Keratinocyte (primary cell): ENCODE measurements around the gene DACH1. TPM values are rescaled to one million over a fixed set of nuclear protein-coding genes. Genes with fewer than 3 reads are reported as not detected.

Experiments used
- DNase-seq: peaks from one replicate; pipeline ENCODE4 v3.0.0-alpha.2; 2011; ENCODE audit warnings: low read depth, missing footprints, low spot score
- FAIRE-seq: peaks from 2 replicates; lab custom pipeline; 2011; peaks lifted over from hg19 to GRCh38; lab: Jason Lieb, UNC
- H2AFZ ChIP-seq: 2 replicates; pipeline ENCODE4 v1.6.0; 2012; ENCODE audit warnings: low read length, control low read depth, inconsistent platforms; ENCODE audit not compliant: control insufficient read depth
- H3K27ac ChIP-seq: 2 replicates; pipeline ENCODE4 v1.5.1; 2011; ENCODE audit warnings: low read length; ENCODE audit not compliant: control insufficient read depth, insufficient read depth
- H3K27me3 ChIP-seq: 3 replicates; pipeline ENCODE4 v1.6.0; 2011; ENCODE audit warnings: low read length; ENCODE audit not compliant: control insufficient read depth, insufficient read depth; ENCODE audit errors: extremely low read depth
- H3K36me3 ChIP-seq, 2 experiments: 2 replicates in 1 of 2; 3 replicates in 1 of 2; pipeline ENCODE4 v1.5.1; 2011; ENCODE audit warnings: low read length in 2 of 2, mild to moderate bottlenecking in 1 of 2; ENCODE audit not compliant: control insufficient read depth in 2 of 2, insufficient read depth in 2 of 2; ENCODE audit errors: extremely low read depth in 1 of 2
- H3K4me1 ChIP-seq: 3 replicates; pipeline ENCODE4 v1.5.1; 2011; ENCODE audit warnings: low read length; ENCODE audit not compliant: control insufficient read depth, insufficient read depth; ENCODE audit errors: extremely low read depth
- H3K4me2 ChIP-seq: 3 replicates; pipeline ENCODE4 v1.6.0; 2011; ENCODE audit warnings: low read depth, low read length; ENCODE audit not compliant: control insufficient read depth, insufficient read depth; ENCODE audit errors: extremely low read depth
- H3K4me3 ChIP-seq, 3 experiments: fragments of 200-600 bp in 1 of 3; sonication (generic) in 1 of 3; 2 replicates in 2 of 3; 3 replicates in 1 of 3; pipeline ENCODE4 v1.5.1; 2011 to 2016; ENCODE audit warnings: low read length in 3 of 3, mild to moderate bottlenecking in 3 of 3, control low read depth in 2 of 3, inconsistent platforms in 1 of 3, low read depth in 1 of 3, mixed read lengths in 1 of 3, mixed run types in 1 of 3, moderate library complexity in 1 of 3; ENCODE audit not compliant: control insufficient read depth in 2 of 3, insufficient read depth in 2 of 3; ENCODE audit errors: extremely low read depth in 1 of 3
- H3K79me2 ChIP-seq: 2 replicates; pipeline ENCODE4 v1.6.0; 2012; ENCODE audit warnings: low read length; ENCODE audit not compliant: control insufficient read depth, insufficient read depth
- H3K9ac ChIP-seq: 3 replicates; pipeline ENCODE4 v1.6.0; 2011; ENCODE audit warnings: low read length; ENCODE audit not compliant: control insufficient read depth, insufficient read depth; ENCODE audit errors: extremely low read depth
- H3K9me1 ChIP-seq: 3 replicates; pipeline ENCODE4 v1.6.0; 2011; ENCODE audit warnings: low read length; ENCODE audit not compliant: control insufficient read depth, insufficient read depth; ENCODE audit errors: extremely low read depth
- H3K9me3 ChIP-seq: 2 replicates; pipeline ENCODE4 v1.5.1; 2012; ENCODE audit warnings: low read depth, low read length; ENCODE audit not compliant: control insufficient read depth
- H4K20me1 ChIP-seq: 3 replicates; pipeline ENCODE4 v1.6.0; 2011; ENCODE audit warnings: low read length; ENCODE audit not compliant: control insufficient read depth, insufficient read depth; ENCODE audit errors: extremely low read depth
- CTCF ChIP-seq, 3 experiments: IDR thresholded peaks in 1 of 3; conservative IDR thresholded peaks in 1 of 3; optimal IDR thresholded peaks in 1 of 3; 2 replicates in 2 of 3; 3 replicates in 1 of 3; pipeline versions ENCODE3 to v1.5.1; 2011; ENCODE audit warnings: low read length in 3 of 3, mild to moderate bottlenecking in 3 of 3, moderate library complexity in 2 of 3, control low read depth in 1 of 3, inconsistent platforms in 1 of 3; ENCODE audit not compliant: insufficient read depth in 2 of 3; ENCODE audit errors: extremely low read depth in 1 of 3
- EZH2 ChIP-seq: IDR thresholded peaks from one replicate; pipeline ENCODE4 v1.6.1; 2012; ENCODE audit warnings: inconsistent platforms, mild to moderate bottlenecking, low read length, moderate library complexity
- dilution Hi-C: fragments of 300-500 bp; cut with MboI; formaldehyde crosslinking; loops from one replicate; pipeline ENCODE4 v1.7.0; 2020; ENCODE audit warnings: low sequenced_read_pairs; ENCODE audit not compliant: extremely low pct_ligation_motif_present
- polyA plus RNA-seq, 5 experiments: library from polyadenylated mRNA; depleted of rRNA in 3 of 5; stranded (reverse) in 3 of 5; stranded (forward) in 1 of 5; unstranded in 1 of 5; fragments of >200 nt; gene quantifications; 1 replicate in 1 of 5; 2 replicates in 3 of 5; 3 replicates in 1 of 5; pipeline versions ENCODE4 v1.2.1 to v1.2.3, GENCODE V29; 2011 to 2012; ENCODE audit warnings: missing spikeins in 2 of 5, low read depth in 1 of 5, low replicate concordance in 1 of 5

The DACH1 gene
- polyA plus RNA-seq, 1 donor (not counting 4 experiments of a cell fraction or from before 2014, with no cell fraction given), result not detected

GRCh38 chr13:71632206-71632605 lies 234.8 kb downstream of the DACH1 start:
- Histone ChIP-seq H4K20me1 (no peaks in the 10 kb centered on the region), H3K4me1 (no peaks in the 10 kb centered on the region), H3K27ac (no peak overlapping the region), H3K9me3 (no peaks in the 10 kb centered on the region), H3K36me3 (no peaks in the 10 kb centered on the region), H3K4me2 (no peak overlapping the region), H3K9ac (no peak overlapping the region), H3K27me3 (no peaks in the 10 kb centered on the region), H3K79me2 (no peaks in the 10 kb centered on the region), H3K9me1 (no peaks in the 10 kb centered on the region), H2AFZ (no peak overlapping the region), H3K4me3 (no peak overlapping the region)
- dilution Hi-C loops, result no loop called here
- FAIRE-seq (no peak), DNase-seq (no peak)
- TF ChIP-seq CTCF (optimal IDR thresholded peaks at IDR 0.05 in 1 of 3, IDR thresholded peaks at IDR 0.05 in 1 of 3, conservative IDR thresholded peaks at IDR 0.05 in 1 of 3; ENCODE audit: extremely low read depth in 1 of 3, insufficient read depth in 2 of 3, low read length in 3 of 3) (no peak), EZH2 (no peak)

GRCh38 chr13:71629167-71629566 lies 237.8 kb downstream of the DACH1 start:
- dilution Hi-C loops, result no loop called here
- TF ChIP-seq CTCF (optimal IDR thresholded peaks at IDR 0.05 in 1 of 3, IDR thresholded peaks at IDR 0.05 in 1 of 3, conservative IDR thresholded peaks at IDR 0.05 in 1 of 3; ENCODE audit: extremely low read depth in 1 of 3, insufficient read depth in 2 of 3, low read length in 3 of 3), result no peak
- TF ChIP-seq EZH2, result no peak
- Histone ChIP-seq H3K4me1 (no peaks in the 10 kb centered on the region), H3K27ac (no peak overlapping the region), H3K9me1 (no peaks in the 10 kb centered on the region), H2AFZ (no peak overlapping the region), H3K79me2 (no peaks in the 10 kb centered on the region), H3K27me3 (no peaks in the 10 kb centered on the region), H3K9me3 (no peaks in the 10 kb centered on the region), H3K36me3 (no peaks in the 10 kb centered on the region), H4K20me1 (no peaks in the 10 kb centered on the region), H3K9ac (no peak overlapping the region), H3K4me2 (no peak overlapping the region), H3K4me3 (no peak overlapping the region)
- FAIRE-seq (no peak), DNase-seq (no peak)
